ENCODE data around the gene SPRR3. TPM values are rescaled to one million over a fixed set of nuclear protein-coding genes. Genes with fewer than 3 reads are reported as not detected.

SPRR3 gene
- total and polyA plus RNA-seq, 2 experiments from 2014 or later = not detected

DNA sequence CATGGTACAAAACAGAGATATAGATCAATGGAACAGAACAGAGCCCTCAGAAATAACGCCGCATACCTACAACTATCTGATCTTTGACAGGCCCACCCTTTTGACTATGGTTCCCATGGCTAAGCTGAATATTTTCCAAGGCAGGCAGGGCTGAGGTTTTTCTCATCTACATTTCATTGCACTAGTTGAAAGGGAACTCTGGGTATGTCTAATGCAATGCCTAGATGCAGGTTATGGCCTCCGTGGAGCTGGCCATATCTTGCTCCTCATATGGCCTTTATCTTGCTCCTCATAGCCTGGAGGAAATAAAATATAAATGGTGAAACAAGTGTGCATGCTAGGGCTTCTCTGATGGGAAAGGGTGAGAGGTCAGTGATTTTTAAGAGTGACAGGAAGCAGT, 44.0 kb upstream of the SPRR3 start (continued):
- TF ChIP-seq ETS1 (IDR thresholded peaks at IDR 0.05) = no peak

DNA sequence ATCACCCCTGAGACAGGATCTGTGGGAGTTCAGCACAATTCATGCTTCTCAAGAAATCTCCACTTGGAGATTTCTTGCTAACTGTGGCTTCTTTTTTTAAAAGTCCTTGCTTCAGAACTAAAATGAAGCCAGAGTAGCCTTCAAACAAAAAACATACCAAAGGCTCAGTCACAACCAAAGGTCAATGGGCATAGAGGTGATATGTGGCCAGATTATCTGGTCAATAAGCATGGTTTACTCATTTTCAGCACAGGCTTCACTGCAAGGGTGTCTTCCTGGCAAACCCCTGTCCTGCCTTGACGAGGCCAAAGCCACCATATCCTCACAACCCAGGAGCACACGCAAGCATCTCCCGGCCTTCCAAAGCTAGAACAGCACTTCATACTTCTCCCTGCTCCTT, 42.3 kb upstream of the SPRR3 start:
- H3K4me3 Mint-ChIP-seq = no peak overlapping the region
- H3K9me2 ChIP-seq (ENCODE audit: insufficient read depth) = peaks cover 11% of the 10 kb centered on the region
- H2AFZ ChIP-seq = no peak overlapping the region
- no peak overlapping the region for H3K4me2 ChIP-seq
- no peaks in the 10 kb centered on the region for H4K20me1 ChIP-seq (replicated peaks; ENCODE audit: insufficient read depth)
- H3K27me3 ChIP-seq (ENCODE audit: insufficient read depth) = no peaks in the 10 kb centered on the region
- no peaks in the 10 kb centered on the region for H3K27me3 Mint-ChIP-seq (ENCODE audit: insufficient read depth, low read depth, poor library complexity)
- H3K36me3 Mint-ChIP-seq (ENCODE audit: low read depth) = no peaks in the 10 kb centered on the region; the same call in 2 of the 3 replicates
- H3K9me3 Mint-ChIP-seq = 0 out of 3 replicates have a peak, but pooled peaks cover 4% of the 10 kb centered on the region
- ATAC-seq (no peak), DNase-seq (ENCODE audit: low spot score) (no peak)
- H3K4me1 Mint-ChIP-seq = no peaks in the 10 kb centered on the region
- no peaks in the 10 kb centered on the region for H3F3A ChIP-seq (replicated peaks; ENCODE audit: low read depth)
- H3K27ac Mint-ChIP-seq = no peak overlapping the region
- H3K79me2 ChIP-seq (replicated peaks; ENCODE audit: insufficient read depth) = no peaks in the 10 kb centered on the region
- no peaks in the 10 kb centered on the region for H3K36me3 ChIP-seq (ENCODE audit: insufficient read depth)
- H3K4me3 ChIP-seq = no peak overlapping the region
- no peak overlapping the region for H3K27ac ChIP-seq (ENCODE audit: low read depth)
- H3K4me1 ChIP-seq (ENCODE audit: insufficient read depth) = no peaks in the 10 kb centered on the region
- no peak for TF ChIP-seq STAT1 (IDR thresholded peaks at IDR 0.05; ENCODE audit: unreplicated experiment)
- TF ChIP-seq EZH2 (IDR thresholded peaks at IDR 0.05; ENCODE audit: low read depth, unreplicated experiment) = no peak
- no peak for TF ChIP-seq ZNF331 (CRISPR knock-in tag; IDR thresholded peaks at IDR 0.05; ENCODE audit: low read depth)
- no peak for TF ChIP-seq ZNF114 (CRISPR knock-in tag; IDR thresholded peaks at IDR 0.05)
- no peak for TF ChIP-seq ZNF462 (CRISPR knock-in tag; IDR thresholded peaks at IDR 0.05)
- no peak for TF ChIP-seq CTCF (conservative IDR thresholded peaks at IDR 0.05; ENCODE audit: low read depth in 2 of 2)
- no peak for TF ChIP-seq CREB1 (CRISPR knock-in tag; IDR thresholded peaks at IDR 0.05; ENCODE audit: low read depth)
- no peak for TF ChIP-seq JUNB (IDR thresholded peaks at IDR 0.05; ENCODE audit: unreplicated experiment)
- no peak for TF ChIP-seq NANOG (IDR thresholded peaks at IDR 0.05; ENCODE audit: borderline replicate concordance)
- TF ChIP-seq EZH2phosphoT487 (IDR thresholded peaks at IDR 0.05; ENCODE audit: unreplicated experiment) = no peak
- no peak for TF ChIP-seq POLR2AphosphoS5 (IDR thresholded peaks at IDR 0.05; ENCODE audit: low read depth)
- no peak for TF ChIP-seq ETS1 (IDR thresholded peaks at IDR 0.05)
